ENCODE data around the gene UBALD1.

DNA sequence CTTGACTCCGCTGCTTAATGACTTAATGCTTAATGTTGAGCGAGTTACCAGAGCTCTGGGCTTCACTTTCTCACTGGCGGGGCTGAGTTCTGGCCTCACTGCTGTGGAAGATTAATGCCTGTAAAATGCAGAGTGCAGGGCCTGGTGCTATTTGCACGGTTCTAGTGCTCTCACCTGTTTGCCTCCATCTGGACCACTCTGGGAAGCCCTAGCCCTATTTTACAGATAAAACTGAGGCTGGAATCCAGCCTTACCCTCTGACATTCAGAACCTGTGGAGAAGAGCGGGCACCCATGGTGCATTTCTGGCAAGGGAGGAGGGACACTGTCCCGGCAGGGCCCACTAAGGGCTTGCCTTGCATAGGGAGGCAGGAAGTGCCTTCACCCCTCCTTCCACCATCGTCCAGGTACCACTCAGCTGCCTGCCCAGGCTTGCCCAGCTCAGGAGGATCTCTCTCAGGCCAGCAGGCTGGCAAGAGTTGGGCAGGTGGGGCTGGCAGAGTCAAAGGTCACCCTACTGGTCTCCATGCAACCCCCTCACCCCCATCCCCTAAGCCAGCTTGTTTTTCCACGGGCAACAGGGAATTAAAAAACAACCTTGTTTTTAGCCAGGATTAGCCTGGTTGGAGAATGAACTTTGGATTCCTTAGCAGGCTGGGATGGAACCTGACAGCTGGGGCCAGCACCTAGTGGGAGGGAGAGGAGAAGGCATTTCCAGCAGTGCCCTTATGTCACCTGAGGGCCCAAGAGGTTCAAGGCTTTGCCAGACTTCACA, 4.1 kb upstream of the UBALD1 start:
- TF ChIP-seq POLR2AphosphoS5 (IDR thresholded peaks at IDR 0.05) (no peak), POLR2A (IDR thresholded peaks at IDR 0.05) (no peak)
- TF ChIP-seq, protein P1, sequence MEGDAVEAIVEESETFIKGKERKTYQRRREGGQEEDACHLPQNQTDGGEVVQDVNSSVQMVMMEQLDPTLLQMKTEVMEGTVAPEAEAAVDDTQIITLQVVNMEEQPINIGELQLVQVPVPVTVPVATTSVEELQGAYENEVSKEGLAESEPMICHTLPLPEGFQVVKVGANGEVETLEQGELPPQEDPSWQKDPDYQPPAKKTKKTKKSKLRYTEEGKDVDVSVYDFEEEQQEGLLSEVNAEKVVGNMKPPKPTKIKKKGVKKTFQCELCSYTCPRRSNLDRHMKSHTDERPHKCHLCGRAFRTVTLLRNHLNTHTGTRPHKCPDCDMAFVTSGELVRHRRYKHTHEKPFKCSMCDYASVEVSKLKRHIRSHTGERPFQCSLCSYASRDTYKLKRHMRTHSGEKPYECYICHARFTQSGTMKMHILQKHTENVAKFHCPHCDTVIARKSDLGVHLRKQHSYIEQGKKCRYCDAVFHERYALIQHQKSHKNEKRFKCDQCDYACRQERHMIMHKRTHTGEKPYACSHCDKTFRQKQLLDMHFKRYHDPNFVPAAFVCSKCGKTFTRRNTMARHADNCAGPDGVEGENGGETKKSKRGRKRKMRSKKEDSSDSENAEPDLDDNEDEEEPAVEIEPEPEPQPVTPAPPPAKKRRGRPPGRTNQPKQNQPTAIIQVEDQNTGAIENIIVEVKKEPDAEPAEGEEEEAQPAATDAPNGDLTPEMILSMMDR (IDR thresholded peaks at IDR 0.05 in 8 of 11, conservative IDR thresholded peaks at IDR 0.05 in 3 of 11): no peak
